WTC11 (cell line): ENCODE measurements around the gene PRKAG2. TPM values are rescaled to one million over a fixed set of nuclear protein-coding genes. Genes with fewer than 3 reads are reported as not detected.

ENCODE experiments used
- ATAC-seq: fragments of 200-7000 bp; cut with Tn5 transposase; 2 replicates; pipeline ENCODE4 v1.10.0; 2021; ENCODE audit warnings: mild to moderate bottlenecking, moderate library complexity
- CTCF ChIA-PET: fragments of 300-600 bp; sonication (Branson Sonifier 250); formaldehyde crosslinking; loops from one replicate; lab custom pipeline; 2021; ENCODE audit warnings: antibody characterized with exemption; lab: Charles Lee
- POLR2A ChIA-PET: fragments of 350-600 bp; sonication (Branson Sonifier 250); formaldehyde crosslinking; loops from one replicate; lab custom pipeline; 2021; ENCODE audit warnings: antibody characterized with exemption; lab: Charles Lee
- DNase-seq: peaks from one replicate; pipeline ENCODE4 v3.0.0; 2021; ENCODE audit warnings: low spot score
- H3K27ac Mint-ChIP-seq: 2 replicates; pipeline ENCODE4 v1.8.0; 2021; ENCODE audit warnings: mixed read lengths
- H3K27me3 Mint-ChIP-seq: 2 replicates; pipeline ENCODE4 v1.8.0; 2021; ENCODE audit warnings: low read depth, mild to moderate bottlenecking, moderate library complexity, mixed read lengths
- H3K36me3 Mint-ChIP-seq: 2 replicates; pipeline ENCODE4 v1.8.0; 2021; ENCODE audit warnings: mixed read lengths
- H3K4me1 Mint-ChIP-seq: 2 replicates; pipeline ENCODE4 v1.8.0; 2022; ENCODE audit warnings: mixed read lengths
- H3K4me3 Mint-ChIP-seq: 2 replicates; pipeline ENCODE4 v1.8.0; 2021; ENCODE audit warnings: mild to moderate bottlenecking, moderate library complexity, mixed read lengths
- H3K9me3 Mint-ChIP-seq: 2 replicates; pipeline ENCODE4 v1.8.0; 2021; ENCODE audit warnings: mixed read lengths
- CDX4 ChIP-seq: fragments of 250-450 bp; sonication (Bioruptor Pico); IDR thresholded peaks from 2 replicates; pipeline ENCODE4 v1.9.0; 2021; ENCODE audit warnings: moderate library complexity, mild to moderate bottlenecking, inconsistent platforms, borderline replicate concordance
- CREM ChIP-seq: sonication (generic); formaldehyde crosslinking; IDR thresholded peaks from 2 replicates; pipeline ENCODE4 v1.8.1; 2022; ENCODE audit warnings: mild to moderate bottlenecking, missing genetic modification reagents, moderate library complexity
- ELF4 ChIP-seq: sonication (generic); formaldehyde crosslinking; IDR thresholded peaks from 2 replicates; pipeline ENCODE4 v1.8.1; 2022; ENCODE audit warnings: low read depth, mild to moderate bottlenecking, moderate library complexity, missing genetic modification reagents
- ETV6 ChIP-seq: sonication (generic); formaldehyde crosslinking; IDR thresholded peaks from 2 replicates; pipeline ENCODE4 v1.8.1; 2022; ENCODE audit warnings: mild to moderate bottlenecking, missing genetic modification reagents
- FOXJ3 ChIP-seq: sonication (generic); formaldehyde crosslinking; IDR thresholded peaks from 2 replicates; pipeline ENCODE4 v1.9.0; 2021; ENCODE audit warnings: missing genetic modification reagents, mild to moderate bottlenecking, borderline replicate concordance
- HMGA2 ChIP-seq: fragments of 250-450 bp; sonication (Bioruptor Pico); IDR thresholded peaks from 2 replicates; pipeline ENCODE4 v1.4.0; 2021; ENCODE audit warnings: mild to moderate bottlenecking, moderate library complexity
- IRF2 ChIP-seq: sonication (generic); formaldehyde crosslinking; IDR thresholded peaks from 2 replicates; pipeline ENCODE4 v1.8.0; 2022; ENCODE audit warnings: low read depth, missing genetic modification reagents, borderline replicate concordance
- JUN ChIP-seq: sonication (generic); formaldehyde crosslinking; IDR thresholded peaks from 2 replicates; pipeline ENCODE4 v1.8.0; 2023; ENCODE audit warnings: mild to moderate bottlenecking, missing genetic modification reagents
- KAT7 ChIP-seq: sonication (generic); formaldehyde crosslinking; IDR thresholded peaks from 2 replicates; pipeline ENCODE4 v1.8.1; 2023; ENCODE audit warnings: missing genetic modification reagents, mild to moderate bottlenecking, borderline replicate concordance
- NR3C1 ChIP-seq: sonication (generic); formaldehyde crosslinking; conservative IDR thresholded peaks from 2 replicates; pipeline ENCODE4 v1.8.1; 2023; ENCODE audit warnings: low read depth, mild to moderate bottlenecking, missing genetic modification reagents
- OVOL2 ChIP-seq: fragments of 250-450 bp; sonication (Bioruptor Pico); IDR thresholded peaks from 2 replicates; pipeline ENCODE4 v1.9.0; 2021; ENCODE audit warnings: mild to moderate bottlenecking, borderline replicate concordance
- SMAD4 ChIP-seq: sonication (generic); formaldehyde crosslinking; IDR thresholded peaks from 2 replicates; pipeline ENCODE4 v1.8.0; 2022; ENCODE audit warnings: mild to moderate bottlenecking, missing genetic modification reagents
- SP1 ChIP-seq: sonication (generic); formaldehyde crosslinking; conservative IDR thresholded peaks from 2 replicates; pipeline ENCODE4 v1.8.1; 2022; ENCODE audit warnings: missing genetic modification reagents
- TCF7 ChIP-seq: sonication (generic); formaldehyde crosslinking; IDR thresholded peaks from 2 replicates; pipeline ENCODE4 v1.8.0; 2022; ENCODE audit warnings: mild to moderate bottlenecking, low read depth, missing genetic modification reagents, moderate library complexity
- TEAD1 ChIP-seq: sonication (generic); formaldehyde crosslinking; IDR thresholded peaks from 2 replicates; pipeline ENCODE4 v1.8.0; 2022; ENCODE audit warnings: mild to moderate bottlenecking, missing genetic modification reagents
- USF1 ChIP-seq: sonication (generic); formaldehyde crosslinking; IDR thresholded peaks from 2 replicates; pipeline ENCODE4 v1.8.0; 2022; ENCODE audit warnings: mild to moderate bottlenecking, missing genetic modification reagents
- ZBTB21 ChIP-seq: sonication (generic); formaldehyde crosslinking; IDR thresholded peaks from 2 replicates; pipeline ENCODE4 v1.8.1; 2023; ENCODE audit warnings: mild to moderate bottlenecking, missing genetic modification reagents, borderline replicate concordance
- ZNF263 ChIP-seq: sonication (generic); formaldehyde crosslinking; IDR thresholded peaks from 2 replicates; pipeline ENCODE4 v1.8.1; 2022; ENCODE audit warnings: low read depth, mild to moderate bottlenecking, moderate library complexity, missing genetic modification reagents
- ZNF281 ChIP-seq: sonication (generic); formaldehyde crosslinking; IDR thresholded peaks from 2 replicates; pipeline ENCODE4 v1.8.0; 2023; ENCODE audit warnings: mild to moderate bottlenecking, missing genetic modification reagents
- ZNF425 ChIP-seq: fragments of 250-450 bp; sonication (Bioruptor Pico); conservative IDR thresholded peaks from 2 replicates; pipeline ENCODE4 v1.9.0; 2021; ENCODE audit warnings: mild to moderate bottlenecking
- total RNA-seq: library from RNA; stranded (reverse); gene quantifications from 3 replicates; pipeline ENCODE4 v1.2.3, GENCODE V29; 2021

Gene PRKAG2
- total RNA-seq, 1 experiment from 2014 or later = 20.3 TPM

- TF ChIP-seq SP1 (CRISPR knock-in tag) = no peak
- TF ChIP-seq USF1 (CRISPR knock-in tag) = no peak
These were observed 261.1 kb downstream of the PRKAG2 start (continued) for GRCh38 chr7:151615784-151616183.

GRCh38 chr7:151615058-151615457 lies 261.9 kb downstream of the PRKAG2 start:
- Mint-ChIP-seq H3K4me1 (no peaks in the 10 kb centered on the region), H3K9me3 (no peaks in the 10 kb centered on the region)
- ChIA-PET CTCF (no interaction called here), POLR2A (no interaction called here)
- DNase-seq = no peak
- TF ChIP-seq ETV6 (CRISPR knock-in tag) (no peak), ZNF425 (CRISPR knock-in tag) (no peak), CREM (CRISPR knock-in tag) (no peak), IRF2 (CRISPR knock-in tag) (no peak), FOXJ3 (CRISPR knock-in tag) (no peak), OVOL2 (CRISPR knock-in tag) (no peak), JUN (CRISPR knock-in tag) (no peak), TEAD1 (CRISPR knock-in tag) (no peak), ZNF263 (CRISPR knock-in tag) (no peak), CDX4 (CRISPR knock-in tag) (no peak), HMGA2 (no peak), ZNF281 (CRISPR knock-in tag) (no peak)
- TF ChIP-seq, all 79 proteins: peak for 0
- peaks cover 2% of the 10 kb centered on the region; the same call in 1 of the 2 replicates for H3K36me3 Mint-ChIP-seq
- no peak for ATAC-seq
- no peaks in the 10 kb centered on the region for H3K27me3 Mint-ChIP-seq
- H3K4me3 Mint-ChIP-seq = no peak overlapping the region
- no peak overlapping the region for H3K27ac Mint-ChIP-seq

- no peak overlapping the region for H3K4me3 Mint-ChIP-seq
- TF ChIP-seq ZNF281 (CRISPR knock-in tag) = no peak
- TF ChIP-seq ELF4 = no peak
- no peak for TF ChIP-seq ZBTB21
- no peak for TF ChIP-seq NR3C1 (CRISPR knock-in tag)
- no peak for TF ChIP-seq KAT7
- TF ChIP-seq TCF7 (CRISPR knock-in tag) = no peak
- TF ChIP-seq SMAD4 (CRISPR knock-in tag) = no peak
- TF ChIP-seq, all 79 proteins: peak for 0
- CTCF ChIA-PET = no interaction called here
- ATAC-seq (no peak), DNase-seq (no peak)
- Mint-ChIP-seq H3K27me3 (no peaks in the 10 kb centered on the region), H3K9me3 (no peaks in the 10 kb centered on the region), H3K27ac (no peak overlapping the region), H3K36me3 (peaks cover 2% of the 10 kb centered on the region; the same call in 1 of the 2 replicates), H3K4me1 (no peaks in the 10 kb centered on the region)
- POLR2A ChIA-PET = no interaction called here
These were observed 262.9 kb downstream of the PRKAG2 start for GRCh38 chr7:151614019-151614418.
